ENCODE measurements around the gene MTREX.

MTREX gene

GRCh38 chr5:55325621-55326020, 17.8 kb downstream of the MTREX start:
- DNase-seq: no peak

- DNase-seq: no peak
Measured at GRCh38 chr5:55327281-55327680, 19.5 kb downstream of the MTREX start.

- no peak for DNase-seq
Measured at GRCh38 chr5:55331321-55331720, 23.5 kb downstream of the MTREX start.

- DNase-seq: no peak
Measured at GRCh38 chr5:55333017-55333416, 25.2 kb downstream of the MTREX start.

- no peak for DNase-seq
Measured at GRCh38 chr5:55333811-55334210, 26.0 kb downstream of the MTREX start.

- DNase-seq: no peak
Measured at GRCh38 chr5:55338092-55338613, 30.4 kb downstream of the MTREX start.

GRCh38 chr5:55338810-55339243, 31.0 kb downstream of the MTREX start:
- no peak for DNase-seq

- DNase-seq: no peak
Measured at GRCh38 chr5:55343107-55343506, 35.3 kb downstream of the MTREX start.

GRCh38 chr5:55343609-55344008, 35.8 kb downstream of the MTREX start:
- no peak for DNase-seq

GRCh38 chr5:55344392-55344992, 36.7 kb downstream of the MTREX start:
- peak; percentile 69 for DNase-seq

- no peak for DNase-seq
Measured at GRCh38 chr5:55345327-55345726, 37.5 kb downstream of the MTREX start.

GRCh38 chr5:55347786-55348185, 40.0 kb downstream of the MTREX start:
- DNase-seq: no peak

GRCh38 chr5:55350754-55351153, 43.0 kb downstream of the MTREX start:
- DNase-seq: no peak

GRCh38 chr5:55356896-55357295, 49.1 kb downstream of the MTREX start:
- no peak for DNase-seq

GRCh38 chr5:55360190-55360589, 52.4 kb downstream of the MTREX start:
- DNase-seq: no peak

GRCh38 chr5:55363856-55364255, 56.1 kb downstream of the MTREX start:
- no peak for DNase-seq

- DNase-seq: no peak
Measured at GRCh38 chr5:55364537-55365055, 56.8 kb downstream of the MTREX start.

- no peak for DNase-seq
Measured at GRCh38 chr5:55370291-55370925, 62.6 kb downstream of the MTREX start.

GRCh38 chr5:55371145-55371544, 63.4 kb downstream of the MTREX start:
- no peak for DNase-seq

GRCh38 chr5:55372130-55372925, 64.5 kb downstream of the MTREX start:
- no peak for DNase-seq

GRCh38 chr5:55377810-55378209, 70.0 kb downstream of the MTREX start:
- no peak for DNase-seq

- DNase-seq: no peak
Measured at GRCh38 chr5:55383254-55383653, 75.5 kb downstream of the MTREX start.

- DNase-seq: no peak
Measured at GRCh38 chr5:55384072-55384471, 76.3 kb downstream of the MTREX start.

GRCh38 chr5:55385227-55385626, 77.4 kb downstream of the MTREX start:
- no peak for DNase-seq

Data from midbrain (tissue), 1 donor.